ENCODE measurements around the gene HRH3. TPM values are rescaled to one million over a fixed set of nuclear protein-coding genes. Genes with fewer than 3 reads are reported as not detected.

Gene HRH3
- under 1 TPM; 0.18 to 0.51 TPM for total RNA-seq

- Histone ChIP-seq H3K36me3 (no peaks in the 10 kb centered on the region), H3K27me3 (replicated peaks; ENCODE audit: insufficient read depth) (peaks cover 22% of the 10 kb centered on the region), H3K9me3 (no peaks in the 10 kb centered on the region), H3K27ac (no peak within 1 kb of the TSS), H3K4me3 (peak within 1 kb of the TSS; percentile 17 to 36), H3K4me1 (replicated peaks) (peaks cover 22% of the 10 kb centered on the region)
- DNase-seq (ENCODE audit: low spot score), result no peak
- 0% methylated on average over 33 of the region's 84 CpGs for WGBS
- TF ChIP-seq POLR2AphosphoS5 (IDR thresholded peaks at IDR 0.05) (no peak), POLR2A (IDR thresholded peaks at IDR 0.05) (no peak)
- TF ChIP-seq, protein P1, sequence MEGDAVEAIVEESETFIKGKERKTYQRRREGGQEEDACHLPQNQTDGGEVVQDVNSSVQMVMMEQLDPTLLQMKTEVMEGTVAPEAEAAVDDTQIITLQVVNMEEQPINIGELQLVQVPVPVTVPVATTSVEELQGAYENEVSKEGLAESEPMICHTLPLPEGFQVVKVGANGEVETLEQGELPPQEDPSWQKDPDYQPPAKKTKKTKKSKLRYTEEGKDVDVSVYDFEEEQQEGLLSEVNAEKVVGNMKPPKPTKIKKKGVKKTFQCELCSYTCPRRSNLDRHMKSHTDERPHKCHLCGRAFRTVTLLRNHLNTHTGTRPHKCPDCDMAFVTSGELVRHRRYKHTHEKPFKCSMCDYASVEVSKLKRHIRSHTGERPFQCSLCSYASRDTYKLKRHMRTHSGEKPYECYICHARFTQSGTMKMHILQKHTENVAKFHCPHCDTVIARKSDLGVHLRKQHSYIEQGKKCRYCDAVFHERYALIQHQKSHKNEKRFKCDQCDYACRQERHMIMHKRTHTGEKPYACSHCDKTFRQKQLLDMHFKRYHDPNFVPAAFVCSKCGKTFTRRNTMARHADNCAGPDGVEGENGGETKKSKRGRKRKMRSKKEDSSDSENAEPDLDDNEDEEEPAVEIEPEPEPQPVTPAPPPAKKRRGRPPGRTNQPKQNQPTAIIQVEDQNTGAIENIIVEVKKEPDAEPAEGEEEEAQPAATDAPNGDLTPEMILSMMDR (IDR thresholded peaks at IDR 0.05), result no peak
- intact Hi-C loops (cut with DNase I), result no loop called here
Measured at GRCh38 chr20:62219992-62220665, at the start of gene HRH3. TSS of gene HRH3 (minus strand) at chr20:62220278. CDS start at chr20:62219970, 308 bp downstream.

DNA sequence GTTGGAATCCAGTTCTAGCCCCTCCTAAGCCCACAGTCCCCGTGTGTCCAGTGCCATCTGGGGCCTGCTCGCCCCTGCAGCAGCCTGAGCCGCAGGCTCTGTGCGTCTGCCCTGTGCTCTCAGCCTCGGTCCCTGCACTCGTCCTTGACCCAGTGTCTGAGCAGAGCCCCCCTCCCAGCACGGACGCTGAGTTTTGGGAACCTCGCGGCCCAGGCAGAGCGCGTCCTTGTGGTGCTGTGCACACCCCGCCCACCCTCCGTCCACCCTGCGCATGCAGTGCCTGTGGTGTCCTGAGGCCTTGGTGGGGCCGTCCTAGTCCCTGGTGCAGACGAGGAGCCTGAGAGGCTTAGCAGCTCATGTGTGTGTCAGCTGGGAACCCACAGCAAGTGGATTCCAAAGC lies 49.8 kb upstream of the HRH3 start:
- no peak for TF ChIP-seq POLR2A (IDR thresholded peaks at IDR 0.05)

GRCh38 chr20:62269378-62269777 lies 49.3 kb upstream of the HRH3 start:
- Histone ChIP-seq H3K27ac (no peak overlapping the region), H3K27me3 (replicated peaks; ENCODE audit: insufficient read depth) (no peaks in the 10 kb centered on the region), H3K4me1 (replicated peaks) (no peaks in the 10 kb centered on the region), H3K9me3 (no peaks in the 10 kb centered on the region), H3K36me3 (peaks cover 3 to 12% of the 10 kb centered on the region in 2 donors), H3K4me3 (no peak overlapping the region)
- no peak for DNase-seq (ENCODE audit: low spot score)
- intact Hi-C loops (cut with DNase I), result no loop called here
- no peak for TF ChIP-seq POLR2AphosphoS5 (IDR thresholded peaks at IDR 0.05)
- TF ChIP-seq, protein P1 (IDR thresholded peaks at IDR 0.05), result no peak
- TF ChIP-seq POLR2A (IDR thresholded peaks at IDR 0.05), result no peak
- 89% methylated on average over 14 of the region's 14 CpGs for WGBS

More for the DNA sequence above, 49.8 kb upstream of the HRH3 start:
- DNase-seq (ENCODE audit: low spot score), result no peak
- WGBS, result 90% methylated on average over 17 of the region's 17 CpGs
- Histone ChIP-seq H3K27ac (no peak overlapping the region), H3K4me1 (replicated peaks) (no peaks in the 10 kb centered on the region), H3K36me3 (peaks cover 3 to 8% of the 10 kb centered on the region in 2 donors), H3K27me3 (replicated peaks; ENCODE audit: insufficient read depth) (no peaks in the 10 kb centered on the region), H3K4me3 (no peak overlapping the region), H3K9me3 (no peaks in the 10 kb centered on the region)
- intact Hi-C loops (cut with DNase I), result no loop called here

DNA sequence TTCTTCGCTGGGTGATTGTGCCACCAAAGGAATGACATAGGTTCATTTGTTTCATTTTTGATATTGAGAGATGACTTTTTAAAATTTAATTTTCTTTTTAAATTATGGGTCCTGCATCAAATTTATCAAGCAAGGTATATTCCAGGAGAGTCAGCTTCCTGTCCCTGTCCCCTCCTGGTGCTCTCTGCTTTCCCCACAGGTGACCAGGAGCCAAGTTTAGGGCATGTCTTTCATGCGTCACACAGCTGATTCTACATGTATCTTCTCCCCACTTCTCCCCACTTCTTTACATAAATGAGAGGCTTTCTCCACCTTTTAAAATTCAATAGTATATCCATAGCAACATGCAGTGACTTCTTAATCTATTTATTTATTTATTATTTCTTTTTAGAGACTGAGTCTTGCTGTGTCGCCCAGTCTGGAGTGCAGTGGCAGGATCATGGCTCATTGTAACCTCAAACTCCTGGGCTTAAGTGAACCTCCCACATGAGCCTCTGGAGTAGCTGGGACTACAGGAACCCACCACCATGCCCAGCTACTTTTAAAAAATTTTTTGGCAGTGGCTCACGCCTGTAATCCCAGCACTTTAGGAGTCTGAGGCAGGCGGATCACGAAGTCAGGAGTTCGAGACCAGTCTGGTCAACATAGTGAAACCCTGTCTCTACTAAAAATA lies 48.3 kb upstream of the HRH3 start:
- intact Hi-C loops (cut with DNase I), result no loop called here
- peaks cover 0 to 8% of the 10 kb centered on the region in 2 donors for H3K36me3 ChIP-seq
- WGBS, result 82% methylated on average over 7 of the region's 7 CpGs

GRCh38 chr20:62267543-62267942 lies 47.5 kb upstream of the HRH3 start:
- Histone ChIP-seq H3K4me3 (no peak overlapping the region), H3K4me1 (replicated peaks) (no peaks in the 10 kb centered on the region), H3K36me3 (peaks cover 0 to 5% of the 10 kb centered on the region in 2 donors), H3K9me3 (no peaks in the 10 kb centered on the region), H3K27me3 (replicated peaks; ENCODE audit: insufficient read depth) (no peaks in the 10 kb centered on the region), H3K27ac (no peak overlapping the region)
- TF ChIP-seq, protein P1 (IDR thresholded peaks at IDR 0.05), result no peak
- TF ChIP-seq POLR2AphosphoS5 (IDR thresholded peaks at IDR 0.05), result no peak
- TF ChIP-seq POLR2A (IDR thresholded peaks at IDR 0.05), result no peak
- no peak for DNase-seq (ENCODE audit: low spot score)
- intact Hi-C loops (cut with DNase I), result no loop called here
- 84% methylated on average over 10 of the region's 10 CpGs for WGBS

More for the DNA sequence above, 48.3 kb upstream of the HRH3 start:
- Histone ChIP-seq H3K27me3 (replicated peaks; ENCODE audit: insufficient read depth) (no peaks in the 10 kb centered on the region), H3K27ac (no peak overlapping the region), H3K4me1 (replicated peaks) (no peaks in the 10 kb centered on the region), H3K9me3 (no peaks in the 10 kb centered on the region), H3K4me3 (no peak overlapping the region)
- no peak for DNase-seq (ENCODE audit: low spot score)
- TF ChIP-seq POLR2A (IDR thresholded peaks at IDR 0.05) (no peak), POLR2AphosphoS5 (IDR thresholded peaks at IDR 0.05) (no peak)
- TF ChIP-seq, protein P1 (IDR thresholded peaks at IDR 0.05), result no peak

Measured in prostate gland (tissue), 2 donors.